DOHH2 (cell line): ENCODE data around the gene MTTP.

Source experiments
- H3F3A ChIP-seq: fragments of 200-600 bp; sonication (generic), shearing (Covaris generic); 2 replicates; pipeline ENCODE4 v1.6.0; 2016; ENCODE audit warnings: antibody characterized with exemption, mild to moderate bottlenecking; ENCODE audit not compliant: control insufficient read depth, insufficient read depth
- H3K27ac ChIP-seq: fragments of 200-600 bp; sonication (generic); 2 replicates; pipeline ENCODE4 v1.5.1; 2014; ENCODE audit warnings: low read depth, mild to moderate bottlenecking, low read length, moderate library complexity
- H3K27me3 ChIP-seq: fragments of 200-600 bp; sonication (generic); 2 replicates; pipeline ENCODE4 v1.6.1; 2014; ENCODE audit warnings: mild to moderate bottlenecking, low read length, mixed read lengths; ENCODE audit not compliant: control insufficient read depth
- H3K36me3 ChIP-seq: fragments of 200-600 bp; sonication (generic); 2 replicates; pipeline ENCODE4 v1.6.1; 2014; ENCODE audit warnings: mild to moderate bottlenecking, low read length, moderate library complexity, mixed read lengths; ENCODE audit not compliant: control insufficient read depth
- H3K4me1 ChIP-seq: fragments of 200-600 bp; sonication (generic); 2 replicates; pipeline ENCODE4 v1.6.1; 2014; ENCODE audit warnings: mild to moderate bottlenecking, low read length, mixed read lengths; ENCODE audit not compliant: control insufficient read depth
- H3K4me2 ChIP-seq: fragments of 200-600 bp; sonication (generic); 2 replicates; pipeline ENCODE4 v1.6.0; 2014; ENCODE audit warnings: mild to moderate bottlenecking, low read length, moderate library complexity
- H3K4me3 ChIP-seq: fragments of 200-600 bp; sonication (generic); 2 replicates; pipeline ENCODE4 v1.5.1; 2014; ENCODE audit warnings: mild to moderate bottlenecking, low read length, mixed read lengths
- H3K79me2 ChIP-seq: fragments of 200-600 bp; sonication (generic); 2 replicates; pipeline ENCODE4 v1.6.1; 2014; ENCODE audit warnings: mild to moderate bottlenecking, low read length, mixed read lengths; ENCODE audit not compliant: control insufficient read depth
- H3K9me2 ChIP-seq: fragments of 200-600 bp; sonication (generic); replicated peaks from 2 replicates; pipeline ENCODE4 v1.6.1; 2014; ENCODE audit warnings: mild to moderate bottlenecking, low read length, mixed read lengths; ENCODE audit not compliant: control insufficient read depth
- H3K9me3 ChIP-seq: fragments of 200-600 bp; sonication (generic); 2 replicates; pipeline ENCODE4 v1.6.1; 2014; ENCODE audit warnings: antibody characterized with exemption, low read length, mixed read lengths; ENCODE audit not compliant: control insufficient read depth, insufficient read depth
- H4K20me1 ChIP-seq: fragments of 200-600 bp; sonication (generic); 2 replicates; pipeline ENCODE4 v1.6.0; 2014; ENCODE audit warnings: low read depth, mild to moderate bottlenecking, antibody characterized with exemption, low read length, moderate library complexity; ENCODE audit not compliant: control insufficient read depth, insufficient read depth
- CTCF ChIP-seq: fragments of 200-600 bp; sonication (generic); IDR thresholded peaks from one replicate; pipeline ENCODE4 v1.5.1; 2014; ENCODE audit warnings: antibody characterized with exemption, mild to moderate bottlenecking, low read depth, low read length; ENCODE audit not compliant: poor library complexity, severe bottlenecking
- EZH2phosphoT487 ChIP-seq: fragments of 200-600 bp; sonication (generic); IDR thresholded peaks from 2 replicates; pipeline ENCODE4 v1.6.1; 2017; ENCODE audit warnings: borderline replicate concordance, mild to moderate bottlenecking, antibody characterized with exemption, low read length, moderate library complexity, mixed read lengths

MTTP gene

GRCh38 chr4:99608417-99608816 lies 33.8 kb downstream of the MTTP start:
- no peaks in the 10 kb centered on the region for H3F3A ChIP-seq
- no peak overlapping the region for H3K27ac ChIP-seq
- no peaks in the 10 kb centered on the region for H3K79me2 ChIP-seq
- no peaks in the 10 kb centered on the region for H3K4me1 ChIP-seq
- TF ChIP-seq EZH2phosphoT487 (no peak), CTCF (no peak)
- H3K4me2 ChIP-seq = no peak overlapping the region
- H3K4me3 ChIP-seq = no peak overlapping the region
- peaks cover 8% of the 10 kb centered on the region; the same call in 1 of the 2 replicates for H3K27me3 ChIP-seq
- no peaks in the 10 kb centered on the region for H3K9me2 ChIP-seq
- H3K36me3 ChIP-seq = no peaks in the 10 kb centered on the region
- H3K9me3 ChIP-seq = no peaks in the 10 kb centered on the region
- no peaks in the 10 kb centered on the region for H4K20me1 ChIP-seq

- Histone ChIP-seq H3K9me2 (no peaks in the 10 kb centered on the region), H3K36me3 (no peaks in the 10 kb centered on the region), H3K27me3 (peaks cover 4% of the 10 kb centered on the region; the same call in 1 of the 2 replicates), H3K27ac (no peak overlapping the region), H3F3A (no peaks in the 10 kb centered on the region), H3K4me1 (no peaks in the 10 kb centered on the region), H3K4me3 (no peak overlapping the region), H3K4me2 (no peak overlapping the region), H3K79me2 (no peaks in the 10 kb centered on the region), H3K9me3 (no peaks in the 10 kb centered on the region), H4K20me1 (no peaks in the 10 kb centered on the region)
- TF ChIP-seq CTCF (no peak), EZH2phosphoT487 (no peak)
Measured at GRCh38 chr4:99610605-99611175, 36.1 kb downstream of the MTTP start.

GRCh38 chr4:99612281-99612680 lies 37.7 kb downstream of the MTTP start:
- no peak overlapping the region for H3K4me3 ChIP-seq
- no peak overlapping the region for H3K27ac ChIP-seq
- H4K20me1 ChIP-seq = no peaks in the 10 kb centered on the region
- no peaks in the 10 kb centered on the region for H3F3A ChIP-seq
- no peaks in the 10 kb centered on the region for H3K9me3 ChIP-seq
- no peaks in the 10 kb centered on the region for H3K9me2 ChIP-seq
- H3K36me3 ChIP-seq = no peaks in the 10 kb centered on the region
- no peak for TF ChIP-seq EZH2phosphoT487
- TF ChIP-seq CTCF = no peak
- H3K79me2 ChIP-seq = no peaks in the 10 kb centered on the region
- no peaks in the 10 kb centered on the region for H3K4me1 ChIP-seq
- no peak overlapping the region for H3K4me2 ChIP-seq
- no peaks in the 10 kb centered on the region for H3K27me3 ChIP-seq

- no peaks in the 10 kb centered on the region for H3F3A ChIP-seq
- no peaks in the 10 kb centered on the region for H3K9me2 ChIP-seq
- H3K4me3 ChIP-seq = no peak overlapping the region
Measured at GRCh38 chr4:99612704-99613103, 38.1 kb downstream of the MTTP start.

More at GRCh38 chr4:99612704-99613103, 38.1 kb downstream of the MTTP start:
- Histone ChIP-seq H3K4me1 (no peaks in the 10 kb centered on the region), H3K9me3 (no peaks in the 10 kb centered on the region), H4K20me1 (no peaks in the 10 kb centered on the region), H3K36me3 (no peaks in the 10 kb centered on the region), H3K27me3 (no peaks in the 10 kb centered on the region), H3K79me2 (no peaks in the 10 kb centered on the region), H3K4me2 (no peak overlapping the region), H3K27ac (no peak overlapping the region)
- no peak for TF ChIP-seq CTCF
